ENCODE results near the gene CSRNP2. TPM values are rescaled to one million over a fixed set of nuclear protein-coding genes. Genes with fewer than 3 reads are reported as not detected.

CSRNP2 gene
- total RNA-seq, 4 donors from 2014 or later = 21.5 to 39.7 (median 28.9) TPM

DNA sequence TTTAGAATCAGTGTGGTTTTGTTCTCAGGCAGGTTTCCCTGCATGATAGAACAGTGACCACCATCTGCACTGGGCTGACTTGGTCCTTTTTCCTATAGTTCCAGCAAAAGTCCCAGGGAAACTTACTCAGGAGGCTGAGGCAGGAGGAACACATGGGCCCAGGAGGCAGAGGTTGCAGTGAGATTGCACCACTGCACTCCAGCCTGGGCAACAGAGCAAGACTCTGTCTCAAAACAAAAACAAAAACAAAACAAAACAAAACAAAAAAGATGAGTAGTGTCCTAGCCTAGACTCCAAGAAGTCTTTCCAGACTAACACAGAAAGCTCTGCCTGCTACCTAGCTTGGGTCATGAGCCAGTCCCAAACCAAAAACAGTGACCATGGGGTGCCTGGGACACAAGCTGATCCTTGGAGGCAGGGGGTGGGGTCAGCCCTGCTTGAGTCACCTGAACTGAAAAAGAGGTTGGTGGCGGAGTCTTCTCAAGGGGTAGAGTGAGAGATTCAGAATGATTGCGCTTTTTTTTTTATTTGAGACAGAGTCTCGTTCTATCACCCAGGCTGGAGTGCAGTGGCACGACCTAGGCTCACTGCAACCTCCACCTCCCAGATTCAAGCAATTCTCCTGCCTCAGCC, 49.8 kb downstream of the CSRNP2 start:
- no peaks in the 10 kb centered on the region for H3K4me1 ChIP-seq
- no peak overlapping the region for H3K4me3 ChIP-seq
- H3K36me3 ChIP-seq = no peaks in the 10 kb centered on the region
- no peak for DNase-seq
- no peaks in the 10 kb centered on the region for H3K27me3 ChIP-seq
- H3K9me3 ChIP-seq = no peaks in the 10 kb centered on the region
- H3K27ac ChIP-seq = no peak overlapping the region
- TF ChIP-seq CTCF (IDR thresholded peaks at IDR 0.05) (no peak), POLR2A (IDR thresholded peaks at IDR 0.05) (no peak)
- intact Hi-C loops (cut with DNase I; ENCODE audit: low total_unique reads) = no loop called here

- Histone ChIP-seq H3K27ac (no peak overlapping the region), H3K9me3 (no peaks in the 10 kb centered on the region), H3K4me3 (no peak overlapping the region), H3K27me3 (no peaks in the 10 kb centered on the region), H3K4me1 (no peaks in the 10 kb centered on the region), H3K36me3 (no peaks in the 10 kb centered on the region)
- no peak for TF ChIP-seq CTCF (IDR thresholded peaks at IDR 0.05)
- no peak for TF ChIP-seq POLR2A (IDR thresholded peaks at IDR 0.05)
- intact Hi-C loops (cut with DNase I; ENCODE audit: low total_unique reads) = no loop called here
- DNase-seq = no peak
Observed at GRCh38 chr12:51033048-51033447, 50.3 kb downstream of the CSRNP2 start.

DNA sequence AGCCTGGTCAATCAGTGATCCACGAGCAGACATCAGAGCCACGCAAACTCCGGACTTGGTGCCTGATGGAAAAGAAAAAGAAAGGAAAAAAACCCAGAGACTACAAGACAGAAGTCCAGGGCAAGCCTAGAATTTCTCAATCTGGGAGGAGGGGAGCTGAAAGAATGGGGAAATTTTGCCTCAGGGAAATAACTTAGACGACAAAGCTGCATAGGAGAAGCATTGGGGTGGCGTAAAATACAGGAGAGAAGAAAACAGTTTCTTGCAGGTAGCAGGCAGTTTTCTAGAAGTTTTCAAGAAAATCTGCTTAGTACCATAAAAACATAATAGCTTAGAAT, 54.6 kb downstream of the CSRNP2 start:
- H3K27ac ChIP-seq = no peak overlapping the region
- TF ChIP-seq CTCF (IDR thresholded peaks at IDR 0.05) = no peak
- no peak for TF ChIP-seq POLR2A (IDR thresholded peaks at IDR 0.05)
- no peaks in the 10 kb centered on the region for H3K36me3 ChIP-seq
- no peaks in the 10 kb centered on the region for H3K9me3 ChIP-seq
- intact Hi-C loops (cut with DNase I; ENCODE audit: low total_unique reads) = no loop called here
- H3K27me3 ChIP-seq = no peaks in the 10 kb centered on the region
- no peaks in the 10 kb centered on the region for H3K4me1 ChIP-seq
- no peak overlapping the region for H3K4me3 ChIP-seq
- DNase-seq = no peak

- Histone ChIP-seq H3K27me3 (no peaks in the 10 kb centered on the region), H3K4me3 (no peak overlapping the region), H3K4me1 (no peaks in the 10 kb centered on the region), H3K27ac (no peak overlapping the region), H3K9me3 (no peaks in the 10 kb centered on the region), H3K36me3 (no peaks in the 10 kb centered on the region)
- intact Hi-C loops (cut with DNase I; ENCODE audit: low total_unique reads) = no loop called here
- TF ChIP-seq POLR2A (IDR thresholded peaks at IDR 0.05) = no peak
- TF ChIP-seq CTCF (IDR thresholded peaks at IDR 0.05) = peak in 1 of 4 experiments; percentile 20
- DNase-seq = no peak
Observed at GRCh38 chr12:51028126-51028812, 55.1 kb downstream of the CSRNP2 start.

DNA sequence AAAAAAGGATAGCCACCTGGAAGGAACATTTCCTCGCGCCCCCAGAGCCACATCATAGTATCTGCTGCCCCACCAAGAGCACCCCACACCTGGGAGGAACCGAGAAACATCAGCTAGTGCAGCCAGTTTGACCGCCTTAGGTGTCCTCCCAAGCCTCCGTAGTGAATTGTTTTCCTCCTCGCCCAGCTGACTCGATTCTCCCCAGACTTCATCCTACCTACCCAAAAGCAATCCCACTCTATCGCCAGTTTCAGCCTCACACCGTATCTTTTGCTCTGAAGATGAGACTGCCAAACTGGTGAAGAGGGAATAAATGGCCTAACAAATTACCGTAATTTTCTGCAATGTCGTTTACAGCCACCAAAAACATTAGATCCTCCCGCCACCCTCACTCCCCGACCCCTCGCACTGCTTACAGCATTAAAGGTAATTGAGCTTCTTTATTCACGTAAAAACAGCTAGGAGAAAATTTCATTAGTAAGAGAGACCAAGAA, 56.0 kb downstream of the CSRNP2 start:
- no peak for DNase-seq
- Histone ChIP-seq H3K4me1 (no peaks in the 10 kb centered on the region), H3K4me3 (no peak overlapping the region), H3K9me3 (no peaks in the 10 kb centered on the region), H3K27me3 (no peaks in the 10 kb centered on the region), H3K36me3 (no peaks in the 10 kb centered on the region), H3K27ac (no peak overlapping the region)
- intact Hi-C loops (cut with DNase I; ENCODE audit: low total_unique reads) = no loop called here
- TF ChIP-seq CTCF (IDR thresholded peaks at IDR 0.05) (no peak), POLR2A (IDR thresholded peaks at IDR 0.05) (no peak)

All from uterus (tissue), 4 donors.